HG02642 (cell line): ENCODE results near the gene IRAK1.

ENCODE experiments used
- ATAC-seq: cut with Tn5 transposase; IDR thresholded peaks from one replicate; pipeline ENCODE4 v1.9.1; 2021; ENCODE audit warnings: mild to moderate bottlenecking; ENCODE audit not compliant: unreplicated experiment, poor library complexity

IRAK1 gene

DNA sequence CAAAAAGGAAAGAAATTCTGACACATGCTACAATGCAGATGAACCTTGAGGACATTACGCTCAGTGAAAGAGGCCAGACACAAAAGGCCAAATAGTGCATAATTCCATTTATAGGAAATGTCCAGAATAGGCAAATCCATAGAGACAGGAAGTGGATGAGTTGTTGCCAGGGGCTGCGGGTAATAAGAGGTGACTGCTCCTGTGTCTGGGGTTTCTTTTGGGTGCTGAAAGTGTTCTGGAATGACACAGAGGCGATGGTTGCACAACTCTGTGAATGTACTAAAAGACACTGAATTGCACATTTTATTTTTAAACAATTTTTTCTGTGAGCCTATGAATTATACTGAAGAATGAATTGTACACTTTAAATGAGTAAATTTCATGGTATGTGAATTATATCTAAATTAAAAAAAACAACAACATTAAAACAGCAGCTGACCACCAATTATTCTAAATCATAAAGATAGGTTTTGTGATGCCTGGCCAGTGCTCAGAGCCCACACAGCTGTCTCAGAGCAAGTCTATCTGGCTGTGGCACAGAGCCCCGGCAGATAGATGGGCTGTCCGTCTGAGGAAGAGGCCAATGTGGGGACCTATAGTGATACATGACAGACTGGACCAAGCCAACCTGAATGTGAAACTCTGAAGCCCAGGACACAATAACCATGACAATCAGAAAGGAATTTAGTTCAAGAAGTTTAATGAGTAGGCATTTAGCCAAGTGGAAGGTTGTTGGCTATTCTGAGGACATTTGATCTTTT lies 23.5 kb upstream of the IRAK1 start:
- no peak for ATAC-seq

DNA sequence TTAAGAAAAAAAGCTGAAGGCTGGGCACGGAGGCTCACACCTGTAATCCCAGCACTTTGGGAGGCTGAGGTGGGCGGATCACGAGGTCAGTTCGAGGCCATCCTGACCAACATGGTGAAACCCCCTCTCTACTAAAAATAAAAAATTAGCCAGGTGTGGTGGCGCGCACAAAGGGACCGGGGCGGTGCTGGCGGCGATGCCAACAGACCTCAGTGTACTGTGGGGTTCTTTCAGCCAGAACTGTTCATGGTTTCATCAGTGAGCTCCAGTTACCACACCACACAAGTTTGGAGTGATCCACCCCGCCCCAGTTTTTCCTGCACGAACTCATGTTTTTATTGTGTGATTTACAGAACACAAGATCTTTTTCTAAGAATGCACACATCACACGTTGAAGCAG lies 21.2 kb upstream of the IRAK1 start:
- no peak for ATAC-seq

DNA sequence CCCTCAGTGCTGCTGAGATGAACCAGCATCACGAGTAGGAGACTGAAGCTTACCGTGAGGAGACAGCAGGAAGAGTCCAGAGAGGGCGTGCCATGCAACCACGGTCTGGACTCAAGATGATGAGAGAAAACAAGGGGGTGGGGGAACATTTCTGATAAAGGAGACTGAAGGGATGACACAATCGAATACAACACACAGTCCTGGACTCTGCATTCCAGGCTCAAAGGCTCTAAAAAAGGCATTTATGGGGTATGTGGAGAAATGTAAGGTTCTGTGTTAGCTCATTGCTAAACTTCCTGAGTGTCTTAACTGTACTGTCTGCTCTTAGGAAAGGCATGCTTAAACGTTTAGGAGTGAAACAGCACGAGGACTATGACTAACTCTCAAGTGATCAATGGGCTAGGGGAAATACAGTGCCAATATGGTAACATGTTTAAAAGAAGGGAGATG lies 20.6 kb upstream of the IRAK1 start:
- ATAC-seq, result no peak

DNA sequence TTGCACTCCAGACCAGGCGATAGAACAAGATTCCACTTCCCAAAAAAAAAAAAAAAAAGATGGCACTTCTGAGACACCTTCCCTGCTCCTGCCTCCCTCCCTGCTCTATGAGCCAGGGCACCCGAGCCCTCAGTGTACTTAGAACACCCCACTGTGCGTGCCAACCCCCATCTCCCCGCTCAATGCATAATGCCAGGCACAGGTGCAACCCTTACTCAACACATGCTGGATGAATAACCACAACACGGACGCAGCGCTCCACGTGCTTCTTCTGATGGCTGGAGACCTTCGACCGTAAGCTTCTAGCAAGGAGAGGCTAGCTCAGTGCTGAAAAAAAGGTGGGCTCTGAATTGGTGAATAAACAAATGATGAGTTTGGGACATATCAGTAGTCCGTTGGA lies 19.9 kb upstream of the IRAK1 start:
- ATAC-seq, result no peak

DNA sequence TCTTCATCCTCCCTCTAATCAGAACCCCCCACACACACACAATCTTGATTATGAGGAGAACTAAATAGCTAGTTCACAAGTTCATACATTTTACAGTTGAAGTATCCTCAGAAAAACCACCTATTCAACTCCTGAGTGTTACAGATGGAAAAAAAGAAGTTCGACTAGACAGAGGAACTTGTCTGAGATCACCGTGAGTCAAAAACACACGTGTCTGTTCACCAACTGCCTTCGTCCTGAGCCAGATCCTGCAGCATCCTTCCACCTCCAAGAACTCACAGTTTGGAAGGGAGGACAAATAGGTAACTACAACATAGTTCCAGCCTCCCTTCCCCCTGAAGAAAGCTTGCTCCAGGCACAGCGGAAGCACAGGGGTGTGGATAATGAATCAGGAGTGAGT lies 19.0 kb upstream of the IRAK1 start:
- no peak for ATAC-seq

DNA sequence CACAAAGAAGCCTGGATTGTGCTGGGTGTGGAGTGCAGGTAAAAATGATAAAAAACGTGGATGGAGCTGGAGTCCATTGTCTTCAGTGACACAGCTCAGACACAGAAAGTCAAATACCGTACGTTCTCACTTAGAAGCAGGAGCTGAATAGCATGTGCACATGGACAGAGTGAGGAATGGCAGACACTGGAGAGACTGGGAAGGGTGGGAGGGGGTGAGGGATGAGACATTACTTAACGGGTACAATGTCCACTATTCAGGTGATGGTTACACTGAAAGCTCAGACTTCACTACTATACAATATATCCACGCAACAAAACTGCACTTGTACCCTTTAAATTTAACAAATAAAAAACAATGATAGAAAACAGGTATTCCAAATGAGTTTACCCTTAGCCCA lies 18.1 kb upstream of the IRAK1 start:
- ATAC-seq, result no peak

DNA sequence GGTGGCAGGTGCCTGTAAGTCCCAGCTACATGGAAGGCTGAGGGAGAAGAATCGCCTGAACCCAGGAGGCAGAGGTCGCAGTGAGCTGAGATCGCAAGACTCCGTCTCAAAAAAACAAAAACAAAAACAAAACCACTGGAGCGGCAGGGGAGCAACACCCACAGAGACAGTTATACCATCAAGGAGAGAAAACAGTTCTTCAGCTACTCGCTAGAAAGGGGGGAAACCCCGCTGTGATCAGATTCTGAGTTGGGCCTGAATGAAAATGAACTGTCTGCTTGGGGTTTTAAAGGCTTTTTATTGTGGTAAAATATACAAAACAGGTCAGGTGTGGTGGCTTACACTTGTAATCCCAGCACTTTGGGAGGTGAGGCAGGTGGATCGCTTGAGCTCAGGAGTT lies 16.8 kb upstream of the IRAK1 start:
- no peak for ATAC-seq

DNA sequence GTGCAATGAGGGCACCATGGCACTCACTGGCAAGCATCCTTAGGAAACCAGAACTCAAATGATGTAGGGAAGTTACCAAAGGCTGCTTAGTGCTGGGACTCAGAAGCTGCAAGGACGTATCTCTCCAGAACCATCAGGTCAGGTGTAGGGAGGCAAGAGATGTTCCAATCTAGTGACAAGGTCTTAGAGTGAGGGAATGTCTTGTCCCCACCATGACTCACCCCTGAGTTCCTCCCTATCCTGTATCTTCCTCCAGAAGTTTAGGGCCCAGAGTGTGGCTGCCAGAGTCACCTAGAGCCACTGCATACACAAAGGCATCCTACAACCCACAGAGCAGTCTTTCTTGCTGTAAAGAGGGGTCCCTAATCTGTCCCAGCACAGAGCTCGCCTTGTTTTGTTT lies 14.1 kb upstream of the IRAK1 start:
- ATAC-seq, result no peak

DNA sequence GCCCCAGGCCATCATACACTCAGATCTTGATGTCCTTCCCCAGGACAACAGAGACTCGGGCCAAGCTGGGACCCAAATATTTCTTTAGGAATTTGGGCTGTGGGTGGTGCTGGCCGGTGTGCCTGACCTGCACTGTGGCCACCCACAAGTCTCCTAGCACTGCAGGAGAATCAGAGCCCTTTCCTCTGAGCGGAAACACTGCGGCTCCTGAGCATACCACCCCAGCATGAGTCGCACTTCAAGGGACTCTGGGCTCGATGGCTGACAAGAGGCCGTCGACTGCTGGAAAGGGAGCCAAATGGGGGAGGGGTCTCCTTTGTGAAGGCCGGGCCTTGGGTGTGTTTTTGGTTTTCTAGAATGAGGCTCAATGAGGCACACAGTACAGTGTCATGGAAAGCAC lies 13.0 kb upstream of the IRAK1 start:
- no peak for ATAC-seq

DNA sequence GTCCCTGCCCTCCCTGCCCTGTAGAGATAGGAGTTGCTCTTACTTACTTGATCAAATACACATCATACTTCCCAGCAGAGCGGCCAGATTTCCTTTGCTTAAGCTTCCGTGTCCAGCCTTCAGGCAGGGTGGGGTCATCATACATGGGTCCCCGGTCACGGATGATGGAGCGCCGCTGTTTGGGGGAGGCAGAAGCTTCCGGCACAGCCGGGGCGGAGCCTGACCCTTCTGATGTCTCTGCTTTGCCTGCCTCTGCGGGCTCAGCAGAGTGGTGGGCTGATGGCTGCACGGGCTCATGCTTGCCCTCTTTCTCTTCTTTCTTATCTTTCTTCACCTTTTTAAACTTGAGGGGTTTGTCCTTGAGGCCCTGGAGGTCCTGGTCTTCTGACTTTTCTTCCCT lies 12.5 kb upstream of the IRAK1 start:
- ATAC-seq, result no peak

DNA sequence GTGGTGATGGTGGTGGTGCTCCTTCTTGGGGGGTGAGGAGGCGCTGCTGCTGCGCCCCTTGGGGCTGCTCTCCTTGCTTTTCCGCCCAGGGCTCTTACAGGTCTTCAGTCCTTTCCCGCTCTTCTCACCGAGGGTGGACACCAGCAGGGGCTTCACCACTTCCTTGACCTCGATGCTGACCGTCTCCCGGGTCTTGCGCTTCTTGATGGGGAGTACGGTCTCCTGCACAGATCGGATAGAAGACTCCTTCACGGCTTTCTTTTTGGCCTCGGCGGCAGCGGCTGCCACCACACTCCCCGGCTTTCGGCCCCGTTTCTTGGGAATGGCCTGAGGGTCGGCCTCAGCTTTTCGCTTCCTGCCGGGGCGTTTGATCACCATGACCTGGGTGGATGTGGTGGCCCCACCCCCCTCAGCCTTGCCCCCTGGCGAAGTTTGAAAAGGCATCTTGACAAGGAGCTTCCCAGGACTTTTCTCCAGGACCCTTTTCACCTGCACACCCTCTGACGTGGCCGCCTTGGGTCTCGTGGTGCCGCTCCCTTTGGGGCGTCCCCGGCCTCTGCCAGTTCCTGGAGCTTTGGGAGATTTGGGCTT lies 11.1 kb upstream of the IRAK1 start:
- no peak for ATAC-seq

DNA sequence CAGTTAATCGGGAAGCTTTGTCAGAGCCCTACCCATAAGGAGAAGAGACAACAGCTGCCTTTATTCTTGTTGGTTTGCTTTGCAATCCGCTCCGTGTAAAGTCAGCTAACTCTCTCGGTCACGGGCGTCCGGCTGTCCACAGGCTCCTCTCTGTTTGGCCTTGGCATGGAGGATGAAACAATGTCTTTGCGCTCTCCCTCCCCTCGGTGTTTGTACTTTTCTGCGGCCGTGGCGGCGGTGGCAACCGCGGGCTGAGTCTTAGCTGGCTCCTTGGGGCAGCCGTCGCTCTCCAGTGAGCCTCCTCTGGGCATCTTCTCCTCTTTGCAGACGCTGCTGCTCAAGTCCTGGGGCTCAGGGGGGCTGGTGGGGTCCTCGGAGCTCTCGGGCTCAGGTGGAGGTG lies 10.6 kb upstream of the IRAK1 start:
- no peak for ATAC-seq

DNA sequence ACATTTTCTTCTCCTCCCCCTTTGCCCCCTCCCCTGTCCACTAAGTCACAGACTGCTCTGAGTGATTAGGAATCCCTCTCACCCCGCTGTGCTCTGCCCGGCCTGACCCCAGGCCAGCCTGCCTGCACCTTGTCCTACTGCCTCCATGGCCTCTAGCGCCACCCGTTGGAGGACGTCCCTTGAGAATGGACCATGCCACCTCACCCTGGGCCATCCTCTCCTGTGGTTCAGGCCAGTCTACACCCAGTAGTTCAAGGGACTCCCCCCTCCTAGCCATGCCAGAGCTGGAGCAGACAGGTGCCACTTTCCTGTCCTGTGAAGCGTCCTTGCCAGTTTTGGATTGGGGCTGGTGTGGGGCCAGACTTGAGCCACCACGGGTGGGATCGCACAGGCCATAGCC lies 9.7 kb upstream of the IRAK1 start:
- ATAC-seq, result no peak

DNA sequence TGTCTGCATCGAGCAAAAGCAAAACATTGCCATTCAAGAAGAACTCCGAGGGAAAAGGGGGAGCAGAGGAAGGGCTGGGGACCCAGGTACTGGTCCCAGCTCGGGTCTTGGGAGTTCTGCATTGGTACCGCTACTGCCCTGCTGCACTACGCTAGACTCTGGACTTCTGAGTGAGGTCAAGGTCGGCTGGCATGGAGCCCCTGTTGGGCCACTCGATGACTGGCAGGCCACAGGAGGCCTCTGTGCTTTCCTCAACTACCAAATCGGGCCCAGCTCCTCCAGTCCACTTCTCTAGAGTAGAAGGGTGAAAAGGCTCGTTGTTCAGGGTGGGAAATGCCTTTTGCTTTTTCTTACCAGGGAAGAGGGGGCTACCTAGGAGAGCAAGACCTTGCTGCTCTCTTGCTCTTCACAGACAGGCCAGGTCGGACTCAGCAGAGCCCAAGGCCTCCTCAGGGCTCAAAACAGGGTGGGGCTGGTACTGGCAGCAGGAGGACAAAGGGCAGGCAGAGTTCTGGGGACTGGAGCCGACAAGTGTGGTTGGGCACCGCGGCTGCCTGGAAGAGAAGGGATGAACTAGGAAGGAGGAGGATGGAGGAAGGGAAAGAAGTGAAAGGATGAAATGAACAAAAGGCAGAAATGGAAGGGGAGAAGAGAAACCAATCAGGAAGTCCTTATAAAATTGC lies 8.9 kb upstream of the IRAK1 start:
- no peak for ATAC-seq

DNA sequence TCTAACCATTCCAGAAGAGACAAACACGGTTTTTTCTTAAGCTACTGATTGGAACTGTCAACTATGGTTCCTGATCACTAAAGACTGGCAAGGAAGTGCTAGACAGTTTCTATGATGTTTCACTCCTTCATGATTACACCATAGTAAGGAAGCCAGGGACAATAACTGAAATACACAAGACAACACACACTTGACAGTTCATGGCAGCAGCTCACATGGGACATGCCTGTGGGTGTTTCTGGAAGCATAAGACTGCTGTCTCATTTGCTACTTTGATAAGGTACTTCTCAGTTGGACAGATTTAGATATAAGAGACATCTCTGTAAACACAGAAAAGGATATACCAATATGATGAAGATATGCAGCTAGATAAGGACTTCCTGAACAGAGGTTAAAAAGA lies 8.3 kb upstream of the IRAK1 start:
- no peak for ATAC-seq

DNA sequence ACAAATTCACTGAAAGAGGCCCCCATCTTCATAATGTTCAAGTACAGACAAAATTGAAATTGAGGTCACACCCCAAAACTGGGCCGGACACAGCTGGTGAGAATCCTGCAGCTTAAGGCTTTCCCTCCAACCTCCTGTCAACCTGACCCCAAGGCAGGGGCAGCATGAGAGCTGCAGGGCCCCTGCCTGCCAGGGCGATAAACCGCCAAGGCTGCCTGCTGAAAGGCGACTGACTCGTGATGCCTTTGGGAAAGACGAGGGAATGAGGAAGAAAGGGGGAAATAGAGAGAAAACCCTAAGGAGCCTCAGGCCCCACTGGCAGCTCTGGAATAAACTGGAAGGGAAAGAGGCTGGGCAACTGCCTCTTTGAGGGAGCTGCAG lies 7.3 kb upstream of the IRAK1 start:
- ATAC-seq, result no peak

DNA sequence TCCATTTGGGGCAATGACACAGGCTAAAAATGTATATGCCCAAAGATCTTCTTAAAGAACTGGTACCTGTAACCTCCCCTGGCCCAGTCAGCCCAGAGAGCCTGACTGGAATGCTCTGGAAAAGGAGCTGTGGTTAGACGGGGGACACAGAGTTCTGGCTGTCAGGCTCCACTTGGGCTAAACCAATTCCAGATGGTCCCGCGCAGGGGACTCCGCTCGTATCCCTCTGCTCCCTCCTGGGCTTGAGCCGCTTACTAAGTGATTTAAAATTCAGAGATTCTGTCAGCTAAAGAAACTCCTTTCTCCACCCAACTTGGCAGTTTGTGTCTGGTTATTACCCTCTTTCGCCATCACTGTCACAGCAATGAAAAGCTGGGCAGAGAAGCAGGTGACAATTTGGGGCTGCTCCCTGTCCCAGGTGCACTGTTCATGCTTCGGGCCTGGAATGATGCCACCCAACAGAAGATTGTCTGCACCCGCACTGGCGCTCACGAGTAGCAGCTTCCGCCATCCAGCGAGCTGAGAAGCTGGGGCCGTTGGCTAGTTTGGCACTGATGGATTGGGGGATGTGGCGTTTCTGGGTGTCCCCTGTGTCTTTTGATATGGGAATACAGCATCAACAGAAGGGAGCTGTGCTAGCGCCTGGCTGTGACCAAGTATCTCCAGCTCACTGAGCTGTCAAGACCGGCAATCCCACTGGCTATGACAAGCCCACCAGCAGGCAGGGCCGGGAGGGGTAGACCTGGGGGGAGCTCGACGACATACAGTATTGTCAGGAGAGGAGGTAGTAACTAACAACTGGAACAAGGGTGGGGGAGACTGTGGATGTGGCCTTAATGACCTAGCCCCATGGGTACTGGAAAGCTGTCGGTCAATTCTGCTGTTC lies 6.7 kb upstream of the IRAK1 start:
- ATAC-seq, result no peak

DNA sequence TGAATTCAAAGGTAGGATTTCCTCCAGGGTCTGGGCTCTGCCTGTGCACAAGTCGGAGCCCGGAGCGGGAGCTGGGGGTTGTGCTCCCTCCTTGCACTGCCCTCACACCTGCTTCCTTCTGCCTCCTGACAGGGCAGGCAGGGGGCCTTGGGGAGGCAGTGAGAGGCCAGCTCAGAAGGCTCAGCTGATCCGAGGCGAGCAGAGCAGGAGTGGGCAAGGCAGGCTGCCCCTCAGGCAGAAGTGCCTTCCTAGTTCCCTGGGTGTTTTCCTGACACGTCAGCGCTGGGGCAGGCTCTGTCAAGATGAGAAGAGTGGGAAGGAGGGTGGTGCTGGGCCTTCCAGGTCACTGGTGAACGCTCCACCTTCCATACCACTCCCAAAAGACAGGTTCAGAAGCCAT lies 5.5 kb upstream of the IRAK1 start:
- ATAC-seq, result no peak

DNA sequence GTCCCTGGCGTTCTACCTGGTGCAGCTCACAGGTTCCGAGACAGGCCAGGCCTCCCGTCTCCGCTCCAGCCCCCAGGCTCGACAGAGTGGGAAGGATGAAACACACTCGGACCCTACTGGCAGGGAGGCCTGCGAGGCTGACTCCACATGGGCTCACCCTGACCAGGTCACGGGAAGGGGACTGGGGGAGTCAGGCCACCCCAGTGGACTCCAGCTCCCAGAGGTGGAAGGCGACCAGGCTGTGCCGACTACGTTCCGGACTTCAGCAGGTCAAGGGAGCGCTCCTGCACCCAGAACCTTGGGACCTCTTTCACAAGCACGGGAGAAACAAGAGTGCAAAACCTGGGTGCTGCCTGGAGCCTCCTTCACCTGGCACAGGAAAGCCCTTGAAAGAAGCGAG lies 4.6 kb upstream of the IRAK1 start:
- ATAC-seq, result no peak

DNA sequence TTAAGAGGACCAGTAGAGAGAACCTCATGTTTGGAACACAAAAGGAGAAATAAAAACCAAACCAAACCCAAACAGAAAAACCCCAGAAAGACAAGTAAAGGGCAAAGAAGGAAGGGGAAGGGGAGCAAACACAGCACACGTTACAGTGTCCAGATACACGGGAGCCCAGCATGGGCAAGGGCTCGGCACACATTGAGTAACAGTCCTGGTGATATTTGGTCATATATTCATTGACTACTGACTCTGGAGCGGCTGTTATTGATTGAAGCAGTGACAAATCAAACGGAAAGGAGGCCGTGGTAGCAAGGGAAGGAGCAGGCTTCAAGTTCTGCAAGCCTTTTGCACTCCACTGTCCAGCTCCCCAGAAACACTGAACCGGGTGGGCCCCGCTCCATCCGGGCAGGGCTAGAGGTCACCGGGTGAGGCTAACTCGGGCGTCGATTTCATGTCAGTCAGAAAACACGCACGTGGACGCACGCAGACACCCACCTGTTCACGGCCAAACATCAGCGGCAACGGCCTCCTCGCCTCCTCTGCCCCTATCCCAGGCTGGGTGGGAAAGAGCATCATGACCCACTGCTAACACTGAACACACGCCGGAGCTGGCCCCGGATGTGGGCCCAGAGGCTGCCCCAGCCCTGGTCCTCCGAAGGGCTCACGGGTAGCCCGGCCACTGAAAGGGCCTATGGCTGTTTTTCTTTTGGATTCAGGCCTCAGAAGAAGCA lies 3.7 kb upstream of the IRAK1 start:
- ATAC-seq, result no peak
